Measurements from ENCODE around the gene HDAC11.

GRCh38 chr3:13477943-13478342 lies 2.2 kb upstream of the HDAC11 start:
- TF ChIP-seq EZH2 (IDR thresholded peaks at IDR 0.05; ENCODE audit: insufficient read depth, poor library complexity, severe bottlenecking) (no peak), EZH2phosphoT487 (IDR thresholded peaks at IDR 0.05; ENCODE audit: insufficient read depth, low read depth) (no peak)

All from GM23248 (cell line).